GM06990 (cell line): ENCODE measurements around the gene ALDH1B1.

Experiments
- DNase-seq: peaks from one replicate; pipeline ENCODE4 v3.0.0-alpha.2; 2011; ENCODE audit not compliant: insufficient read length; ENCODE audit errors: extremely low read depth
- H3K27me3 ChIP-seq: replicated peaks from 2 replicates; pipeline ENCODE4 v1.6.0; 2011; ENCODE audit warnings: low read length; ENCODE audit not compliant: control insufficient read depth, insufficient read depth
- H3K36me3 ChIP-seq: 2 replicates; pipeline ENCODE4 v1.5.1; 2011; ENCODE audit warnings: low read length; ENCODE audit not compliant: control insufficient read depth, insufficient read depth
- H3K4me3 ChIP-seq: replicated peaks from 2 replicates; pipeline ENCODE4 v1.5.1; 2011; ENCODE audit warnings: low read depth, mild to moderate bottlenecking, control low read depth, low read length
- TF ChIP-seq, protein P1 (sequence below): IDR thresholded peaks from 2 replicates; pipeline ENCODE4 v1.5.1; 2011; ENCODE audit warnings: low read length, control low read depth, mild to moderate bottlenecking, inconsistent platforms; ENCODE audit not compliant: insufficient read depth, poor library complexity, severe bottlenecking

Gene ALDH1B1

DNA sequence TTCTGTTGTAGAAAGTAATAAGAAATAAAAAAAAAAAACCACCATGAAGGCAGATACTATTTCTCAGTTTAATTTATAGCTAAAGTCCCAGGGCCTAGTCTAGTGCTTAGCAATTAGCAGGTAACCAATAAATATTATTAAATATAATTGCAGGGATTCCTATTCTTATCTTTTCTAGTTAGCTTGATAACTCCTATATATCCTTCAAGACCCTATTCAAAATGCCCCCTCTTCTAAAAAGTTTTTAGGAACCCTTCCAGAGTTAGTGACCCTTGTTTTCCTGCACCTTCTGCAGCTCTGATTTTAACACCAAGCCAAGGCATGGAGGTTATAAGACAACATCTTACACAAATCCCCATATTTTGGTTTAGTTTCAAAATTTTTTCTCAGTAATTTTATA is 24.6 kb upstream of the ALDH1B1 start:
- H3K27me3 ChIP-seq, result no peaks in the 10 kb centered on the region; the same call in 1 of the 2 replicates
- no peaks in the 10 kb centered on the region for H3K36me3 ChIP-seq
- H3K4me3 ChIP-seq, result no peak overlapping the region
- TF ChIP-seq, protein P1, sequence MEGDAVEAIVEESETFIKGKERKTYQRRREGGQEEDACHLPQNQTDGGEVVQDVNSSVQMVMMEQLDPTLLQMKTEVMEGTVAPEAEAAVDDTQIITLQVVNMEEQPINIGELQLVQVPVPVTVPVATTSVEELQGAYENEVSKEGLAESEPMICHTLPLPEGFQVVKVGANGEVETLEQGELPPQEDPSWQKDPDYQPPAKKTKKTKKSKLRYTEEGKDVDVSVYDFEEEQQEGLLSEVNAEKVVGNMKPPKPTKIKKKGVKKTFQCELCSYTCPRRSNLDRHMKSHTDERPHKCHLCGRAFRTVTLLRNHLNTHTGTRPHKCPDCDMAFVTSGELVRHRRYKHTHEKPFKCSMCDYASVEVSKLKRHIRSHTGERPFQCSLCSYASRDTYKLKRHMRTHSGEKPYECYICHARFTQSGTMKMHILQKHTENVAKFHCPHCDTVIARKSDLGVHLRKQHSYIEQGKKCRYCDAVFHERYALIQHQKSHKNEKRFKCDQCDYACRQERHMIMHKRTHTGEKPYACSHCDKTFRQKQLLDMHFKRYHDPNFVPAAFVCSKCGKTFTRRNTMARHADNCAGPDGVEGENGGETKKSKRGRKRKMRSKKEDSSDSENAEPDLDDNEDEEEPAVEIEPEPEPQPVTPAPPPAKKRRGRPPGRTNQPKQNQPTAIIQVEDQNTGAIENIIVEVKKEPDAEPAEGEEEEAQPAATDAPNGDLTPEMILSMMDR, result no peak
- no peak for DNase-seq

DNA sequence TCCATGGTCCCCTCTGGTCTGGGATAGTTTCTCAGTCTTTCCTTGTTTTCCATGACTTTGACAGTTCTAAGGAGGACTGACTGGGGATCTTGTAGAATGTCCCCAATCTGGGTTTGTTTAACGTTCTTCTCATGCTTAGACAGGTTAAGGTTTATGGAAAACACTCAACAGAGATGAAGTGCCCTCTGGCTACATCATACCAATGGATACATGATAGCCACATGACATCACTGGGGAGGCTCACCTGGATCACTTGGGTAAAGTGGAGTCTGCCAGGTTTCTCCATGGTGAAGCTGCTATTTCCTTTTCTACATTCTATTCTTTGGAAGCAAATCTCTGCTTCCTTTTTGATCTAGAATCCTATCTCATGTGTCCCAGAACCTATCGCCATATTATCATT is 23.8 kb upstream of the ALDH1B1 start:
- Histone ChIP-seq H3K4me3 (no peak overlapping the region), H3K27me3 (no peaks in the 10 kb centered on the region; the same call in 1 of the 2 replicates), H3K36me3 (no peaks in the 10 kb centered on the region)
- DNase-seq, result no peak
- TF ChIP-seq, protein P1, result no peak

DNA sequence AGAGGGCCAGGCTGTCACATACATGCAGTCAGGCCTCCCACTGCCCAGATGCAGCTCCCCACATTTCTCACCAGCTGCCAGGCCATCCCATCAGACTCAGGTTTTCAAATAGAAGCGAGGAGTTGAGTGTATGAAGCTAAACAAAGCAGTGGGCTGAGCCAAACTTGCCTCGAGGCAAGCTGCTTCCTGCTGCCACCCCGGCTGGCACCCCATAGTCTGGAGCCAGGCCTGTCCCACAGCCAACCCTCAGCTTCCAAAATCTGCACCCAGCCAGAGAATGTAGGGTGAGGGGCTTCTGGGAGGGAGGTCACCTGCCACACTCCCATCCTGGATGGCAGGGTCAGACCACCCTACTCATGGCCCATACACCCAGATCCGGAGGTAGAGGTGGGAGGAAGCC is 22.3 kb upstream of the ALDH1B1 start:
- TF ChIP-seq, protein P1, result no peak
- Histone ChIP-seq H3K4me3 (no peak overlapping the region), H3K36me3 (no peaks in the 10 kb centered on the region), H3K27me3 (no peaks in the 10 kb centered on the region; the same call in 1 of the 2 replicates)
- DNase-seq, result no peak

DNA sequence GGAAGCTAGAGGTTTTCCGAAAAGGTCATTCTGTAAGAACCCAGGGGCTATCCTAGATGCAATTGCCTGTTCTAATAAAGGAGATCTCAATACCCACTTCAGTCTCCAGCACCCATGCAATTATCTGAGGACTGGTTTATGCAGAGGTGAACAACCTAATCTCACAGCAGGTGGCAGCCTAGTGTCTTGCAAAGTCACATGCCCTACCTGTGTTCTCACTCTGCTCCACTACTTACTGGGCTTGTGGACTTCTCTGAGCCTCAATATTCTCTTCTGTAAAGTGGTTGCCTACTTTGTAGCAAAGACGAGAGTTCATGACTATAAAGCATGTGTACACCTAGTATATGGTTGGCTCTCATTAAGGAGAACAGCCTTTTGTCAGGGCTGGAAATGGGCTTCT is 21.0 kb upstream of the ALDH1B1 start:
- Histone ChIP-seq H3K36me3 (no peaks in the 10 kb centered on the region), H3K4me3 (no peak overlapping the region), H3K27me3 (no peaks in the 10 kb centered on the region; the same call in 1 of the 2 replicates)
- no peak for DNase-seq
- TF ChIP-seq, protein P1, result peak; percentile 55

DNA sequence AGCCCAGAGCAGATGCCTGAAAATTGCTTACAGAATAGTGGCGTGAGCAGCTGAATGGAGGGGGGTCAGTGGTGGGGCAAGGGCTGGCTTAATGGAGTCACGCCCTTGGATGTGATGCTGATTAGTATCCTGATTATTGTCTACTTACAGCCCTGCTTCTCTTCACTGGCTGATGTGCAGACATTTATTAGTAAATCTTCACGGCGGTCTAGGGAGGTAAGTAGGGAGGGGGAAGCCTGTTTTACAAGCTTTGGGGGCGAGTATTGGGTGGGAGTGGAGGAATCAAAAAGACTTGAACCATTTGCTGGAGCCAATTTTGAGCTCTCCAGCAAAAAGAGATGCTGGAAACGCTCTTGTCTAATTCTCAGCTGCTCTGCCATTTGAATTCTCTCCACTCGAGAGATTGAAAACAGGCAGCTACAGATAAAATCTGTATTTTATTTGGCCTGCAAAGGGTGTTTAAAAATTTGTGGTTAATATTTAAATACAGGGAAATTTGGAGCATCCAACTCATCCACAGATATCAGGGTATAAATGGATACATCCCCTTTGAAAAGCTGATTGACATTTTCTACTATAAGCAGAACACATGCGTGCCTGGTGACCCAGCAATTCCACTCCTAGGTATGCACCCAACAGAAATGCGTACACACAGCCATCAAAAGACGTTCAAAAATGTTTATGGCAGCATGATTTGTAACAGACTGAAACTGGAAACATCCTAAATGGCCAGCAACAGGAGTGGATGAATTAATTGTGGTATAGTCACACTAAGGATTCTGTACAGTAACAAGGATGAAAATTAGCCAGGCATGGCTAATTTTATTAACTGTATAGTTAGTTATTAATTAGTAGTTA is 19.5 kb upstream of the ALDH1B1 start:
- Histone ChIP-seq H3K27me3 (no peaks in the 10 kb centered on the region; the same call in 1 of the 2 replicates), H3K4me3 (no peak overlapping the region), H3K36me3 (no peaks in the 10 kb centered on the region)
- DNase-seq, result no peak
- TF ChIP-seq, protein P1, result no peak

DNA sequence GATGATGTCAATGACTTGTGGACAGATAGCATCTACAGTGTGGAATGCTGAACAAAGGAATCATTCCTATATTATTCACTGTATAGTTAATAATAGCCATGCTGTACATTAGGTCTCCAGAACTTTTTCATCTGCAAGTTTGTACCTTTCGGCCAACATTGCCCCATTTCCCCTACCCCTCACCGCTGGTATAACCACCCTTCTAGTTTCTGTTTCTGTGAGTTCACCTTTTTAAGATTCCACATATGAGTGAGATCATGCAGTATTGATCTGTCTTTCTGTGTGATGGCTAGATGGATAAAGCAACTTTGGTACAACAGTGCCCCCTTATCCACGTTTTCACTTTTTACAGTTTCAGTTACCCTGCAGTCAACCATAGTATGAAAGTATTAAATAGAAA is 18.8 kb upstream of the ALDH1B1 start:
- TF ChIP-seq, protein P1, result no peak
- Histone ChIP-seq H3K4me3 (no peak overlapping the region), H3K27me3 (no peaks in the 10 kb centered on the region; the same call in 1 of the 2 replicates), H3K36me3 (no peaks in the 10 kb centered on the region)
- no peak for DNase-seq
